B cell (primary cell): ENCODE results near the gene PATE4. TPM values are rescaled to one million over a fixed set of nuclear protein-coding genes. Genes with fewer than 3 reads are reported as not detected.

Experiments used
- ATAC-seq: fragments of 200-7000 bp; cut with Tn5 transposase; one replicate; pipeline ENCODE4 v1.10.0; 2021; ENCODE audit warnings: low read depth, mild to moderate bottlenecking, moderate number of reproducible peaks, moderate library complexity
- CTCF ChIA-PET: fragments of 350-600 bp; sonication (Branson Sonifier 250); formaldehyde crosslinking; loops from one replicate; lab custom pipeline; 2021; ENCODE audit warnings: antibody characterized with exemption, inconsistent platforms; lab: Charles Lee
- POLR2A ChIA-PET: fragments of 350-600 bp; sonication (Branson Sonifier 250); formaldehyde crosslinking; loops from one replicate; lab custom pipeline; 2021; ENCODE audit warnings: antibody characterized with exemption; lab: Charles Lee
- DNase-seq: peaks from one replicate; pipeline ENCODE4 v3.0.0; 2013
- H2AFZ ChIP-seq: 2 replicates; pipeline ENCODE4 v1.6.1; 2012; ENCODE audit warnings: mild to moderate bottlenecking, low read depth, low read length; ENCODE audit not compliant: insufficient read depth, poor library complexity, severe bottlenecking
- H3K27ac ChIP-seq, 2 donors: 1 replicate in 1 of 2; 2 replicates in 1 of 2; pipeline ENCODE4 v1.5.1; 2012 to 2013; ENCODE audit warnings: low read length in 2 of 2, mild to moderate bottlenecking in 2 of 2, moderate library complexity in 1 of 2
- H3K27me3 ChIP-seq, 4 experiments: fragments of 200-600 bp in 1 of 4; sonication (generic) in 1 of 4; replicated peaks in 1 of 4; 1 replicate in 2 of 4; 2 replicates in 2 of 4; pipeline versions ENCODE4 v1.6.1 to v1.7.0; 2013 to 2016; ENCODE audit warnings: low read length in 3 of 4, mild to moderate bottlenecking in 2 of 4, mixed read lengths in 1 of 4, moderate library complexity in 1 of 4; ENCODE audit not compliant: insufficient read depth in 4 of 4, control insufficient read depth in 3 of 4; ENCODE audit errors: control extremely low read depth in 1 of 4
- H3K36me3 ChIP-seq, 2 experiments: replicated peaks in 1 of 2; 1 replicate in 1 of 2; 2 replicates in 1 of 2; pipeline versions ENCODE4 v1.6.1 to v1.7.1; 2013; ENCODE audit warnings: low read length in 1 of 2; ENCODE audit not compliant: insufficient read depth in 2 of 2, control insufficient read depth in 1 of 2; ENCODE audit errors: control extremely low read depth in 1 of 2, extremely low read depth in 1 of 2
- H3K4me1 ChIP-seq, 2 donors: fragments of 200-600 bp in 1 of 2; sonication (generic) in 1 of 2; 1 replicate in 1 of 2; 2 replicates in 1 of 2; pipeline versions ENCODE4 v1.5.1 to v1.6.1; 2013 to 2017; ENCODE audit warnings: low read length in 2 of 2; ENCODE audit not compliant: control insufficient read depth in 2 of 2, insufficient read depth in 2 of 2
- H3K4me2 ChIP-seq: replicated peaks from 2 replicates; pipeline ENCODE3; 2012; ENCODE audit warnings: mild to moderate bottlenecking, low read depth, low read length; ENCODE audit not compliant: poor library complexity, severe bottlenecking
- H3K4me3 ChIP-seq, 5 experiments: fragments of 200-600 bp in 1 of 5; sonication (generic) in 1 of 5; 1 replicate in 3 of 5; 2 replicates in 2 of 5; pipeline versions ENCODE4 v1.5.1 to v1.7.0; 2011 to 2016; ENCODE audit warnings: low read length in 4 of 5, mild to moderate bottlenecking in 4 of 5, low read depth in 2 of 5, control low read depth in 1 of 5, moderate library complexity in 1 of 5; ENCODE audit not compliant: insufficient read depth in 1 of 5; ENCODE audit errors: control extremely low read depth in 1 of 5, extremely low read depth in 1 of 5
- H3K79me2 ChIP-seq: fragments of 200-600 bp; sonication (generic); one replicate; pipeline ENCODE4 v1.6.0; 2016; ENCODE audit warnings: low read length; ENCODE audit not compliant: control insufficient read depth, insufficient read depth
- H3K9ac ChIP-seq: fragments of 200-600 bp; sonication (generic); 2 replicates; pipeline ENCODE4 v1.6.1; 2017; ENCODE audit warnings: mild to moderate bottlenecking, low read length, moderate library complexity
- H3K9me3 ChIP-seq, 3 donors: one replicate each; pipeline versions ENCODE4 v1.6.1 to v1.7.1; 2013; ENCODE audit warnings: low read length in 2 of 3; ENCODE audit not compliant: control insufficient read depth in 2 of 3, insufficient read depth in 1 of 3; ENCODE audit errors: control extremely low read depth in 1 of 3
- H4K20me1 ChIP-seq: 2 replicates; pipeline ENCODE4 v1.6.0; 2012; ENCODE audit warnings: mild to moderate bottlenecking, low read length; ENCODE audit not compliant: insufficient read depth, control insufficient read depth, poor library complexity, severe bottlenecking
- H3K27ac Mint-ChIP-seq: one replicate; pipeline ENCODE4 v1.8.0; 2021; ENCODE audit warnings: mixed read lengths
- H3K27me3 Mint-ChIP-seq: one replicate; pipeline ENCODE4 v1.8.0; 2021; ENCODE audit warnings: mixed read lengths
- H3K4me1 Mint-ChIP-seq: one replicate; pipeline ENCODE4 v1.8.0; 2021; ENCODE audit warnings: mixed read lengths
- H3K4me3 Mint-ChIP-seq: one replicate; pipeline ENCODE4 v1.8.0; 2021; ENCODE audit warnings: mixed read lengths
- H3K9me3 Mint-ChIP-seq: one replicate; pipeline ENCODE4 v1.8.0; 2022; ENCODE audit warnings: mixed read lengths; ENCODE audit not compliant: insufficient read depth
- CTCF ChIP-seq: fragments of 200-600 bp; IDR thresholded peaks from one replicate; pipeline ENCODE4 v1.8.0; 2022; ENCODE audit warnings: antibody characterized with exemption, mild to moderate bottlenecking
- EZH2 ChIP-seq: IDR thresholded peaks from 2 replicates; pipeline ENCODE4 v1.6.1; 2012; ENCODE audit warnings: borderline replicate concordance, low read depth, mild to moderate bottlenecking, moderate library complexity, low read length; ENCODE audit not compliant: insufficient read depth, poor library complexity, severe bottlenecking
- WGBS: methylation state at CpG from one replicate; pipeline ENCODE4 v1.1.5; 2013; ENCODE audit warnings: missing lambda C conversion rate; ENCODE audit not compliant: insufficient coverage; 5-methylcytosine and 5-hydroxymethylcytosine counted together
- intact Hi-C: fragments of 100-400 bp; cut with micrococcal nuclease; formaldehyde crosslinking; loops from one replicate; pipeline ENCODE4 v1.10.0; 2022
- polyA plus RNA-seq: library from polyadenylated mRNA; depleted of rRNA; stranded (reverse); fragments of >200 nt; gene quantifications from 2 replicates; pipeline ENCODE4 v1.2.3, GENCODE V29; 2012
- total RNA-seq, 2 donors: library from RNA; stranded (reverse); fragments of 120-200 nt in 1 of 2; gene quantifications; 1 replicate in 1 of 2; 2 replicates in 1 of 2; pipeline versions ENCODE4 v1.2.3 to v1.2.4, GENCODE V29; 2013 to 2022

The PATE4 gene
- total and polyA plus RNA-seq, 2 donors (not counting 1 experiment from before 2014, with no cell fraction given), result not detected

GRCh38 chr11:125874556-125875124 is 41.5 kb downstream of the PATE4 start:
- no peaks in the 10 kb centered on the region for H3K27me3 ChIP-seq
- H3K9me3 Mint-ChIP-seq, result peaks cover 6% of the 10 kb centered on the region
- no peaks in the 10 kb centered on the region for H3K79me2 ChIP-seq
- peak; percentile 74 for TF ChIP-seq CTCF
- no peak for TF ChIP-seq EZH2
- no peak overlapping the region for H3K27ac Mint-ChIP-seq
- H3K4me1 ChIP-seq, result peaks cover 0 to 3% of the 10 kb centered on the region in 2 donors
- no peak overlapping the region for H3K27ac ChIP-seq
- POLR2A ChIA-PET, result no interaction called here
- peak; percentile 63 for DNase-seq
- H2AFZ ChIP-seq, result no peak overlapping the region
- H3K27me3 Mint-ChIP-seq, result no peaks in the 10 kb centered on the region
- no peak overlapping the region for H3K4me2 ChIP-seq
- H3K36me3 ChIP-seq, result no peaks in the 10 kb centered on the region
- ATAC-seq, result peak; percentile 49
- intact Hi-C loops, result loop anchor here (1.0 to 10.0 kb wide), 5 partner anchors 13 to 1230 kb away; partner anchors contain the start of genes CHEK1 and HYLS1
- CTCF ChIA-PET, result interaction anchor here (1.0 to 2.2 kb wide), 9 partner anchors 11 to 470 kb away, joined by 3 to 9 read pairs (median 4); partner anchors contain the start of genes HYLS1 and PUS3
- 0% methylated on average over 5 of the region's 8 CpGs for WGBS
- H3K9me3 ChIP-seq, result peaks cover 1 to 18% (median 8%) of the 10 kb centered on the region in 3 donors
- H3K4me1 Mint-ChIP-seq, result peaks cover 10% of the 10 kb centered on the region
- H3K4me3 ChIP-seq, result no peak overlapping the region
- H4K20me1 ChIP-seq, result no peaks in the 10 kb centered on the region
- H3K9ac ChIP-seq, result no peak overlapping the region
- no peak overlapping the region for H3K4me3 Mint-ChIP-seq

- Mint-ChIP-seq H3K9me3 (no peaks in the 10 kb centered on the region), H3K4me1 (no peaks in the 10 kb centered on the region), H3K27ac (no peak overlapping the region), H3K4me3 (no peak overlapping the region), H3K27me3 (no peaks in the 10 kb centered on the region)
- WGBS, result 86% methylated on average over 1 of the region's 1 CpG
- peaks cover 0 to under 1% of the 10 kb centered on the region in 2 donors for H3K4me1 ChIP-seq
- H3K9me3 ChIP-seq, result no peaks in the 10 kb centered on the region
- no peak overlapping the region for H3K27ac ChIP-seq
- ChIA-PET POLR2A (no interaction called here), CTCF (no interaction called here)
- no peak overlapping the region for H3K4me2 ChIP-seq
- H4K20me1 ChIP-seq, result no peaks in the 10 kb centered on the region
- H3K27me3 ChIP-seq, result no peaks in the 10 kb centered on the region
- intact Hi-C loops, result no loop called here
- H2AFZ ChIP-seq, result no peak overlapping the region
- TF ChIP-seq EZH2, result no peak
- TF ChIP-seq CTCF, result no peak
- DNase-seq (no peak), ATAC-seq (no peak)
- H3K36me3 ChIP-seq, result no peaks in the 10 kb centered on the region
- H3K79me2 ChIP-seq, result no peaks in the 10 kb centered on the region
- no peak overlapping the region for H3K4me3 ChIP-seq
- no peak overlapping the region for H3K9ac ChIP-seq
Measured at GRCh38 chr11:125881291-125881690, 48.2 kb downstream of the PATE4 start.
